Fibroblast of mammary gland (primary cell): ENCODE data around the gene RBFA.

Source experiments
- DNase-seq: peaks from one replicate; pipeline ENCODE4 v3.0.0-alpha.2; 2010; ENCODE audit warnings: low read depth
- H3K4me3 ChIP-seq: 2 replicates; pipeline ENCODE4 v1.5.1; 2011; ENCODE audit warnings: low read depth, mild to moderate bottlenecking, low read length, moderate library complexity; ENCODE audit not compliant: control insufficient read depth
- CTCF ChIP-seq: conservative IDR thresholded peaks from 2 replicates; pipeline ENCODE4 v1.5.1; 2011; ENCODE audit warnings: low read depth, low read length, inconsistent platforms; ENCODE audit not compliant: control insufficient read depth, insufficient read depth

RBFA gene

GRCh38 chr18:80040515-80040914 lies 6.3 kb downstream of the RBFA start:
- no peak for TF ChIP-seq CTCF

DNA sequence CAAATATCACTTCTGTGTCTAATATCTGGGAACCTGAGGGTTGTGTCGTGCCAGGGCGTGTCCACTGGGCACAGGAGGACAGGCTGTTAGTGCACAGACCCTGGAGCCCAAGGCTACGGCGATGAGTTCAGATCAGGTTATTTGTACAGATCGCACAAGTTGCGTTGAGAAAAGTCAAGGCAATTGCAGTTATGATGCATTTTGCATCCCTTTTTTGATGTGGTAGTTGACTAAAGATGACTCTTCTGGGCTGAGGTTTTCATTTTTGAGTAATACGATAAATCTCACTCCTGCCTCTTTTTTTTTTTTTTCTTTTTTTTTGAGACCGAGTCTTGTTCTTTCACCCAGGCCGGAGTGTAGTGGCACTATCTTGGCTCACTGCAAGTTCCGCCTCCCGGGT lies 7.2 kb downstream of the RBFA start:
- DNase-seq, result no peak
- TF ChIP-seq CTCF, result no peak

More at GRCh38 chr18:80040515-80040914, 6.3 kb downstream of the RBFA start:
- H3K4me3 ChIP-seq, result no peak overlapping the region
- no peak for DNase-seq

DNA sequence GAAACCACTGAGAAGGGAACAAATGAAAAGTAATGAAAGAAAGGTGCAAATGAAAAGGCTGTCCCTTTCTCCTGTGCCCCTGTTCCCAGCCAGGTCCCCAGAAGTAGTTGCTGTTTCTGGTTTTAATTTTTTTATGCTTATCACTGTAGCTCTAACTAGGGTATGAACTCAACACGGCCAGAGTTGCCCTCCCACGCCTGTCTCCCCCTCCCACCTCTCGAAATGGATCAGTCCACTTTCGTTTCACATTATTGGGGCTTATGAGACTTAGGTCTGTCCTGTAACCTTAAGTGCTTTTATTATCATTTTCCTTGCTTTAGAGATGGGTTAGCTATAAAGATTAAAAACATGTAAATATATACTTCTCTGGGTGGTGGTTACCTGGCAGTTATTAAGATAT lies 8.6 kb downstream of the RBFA start:
- H3K4me3 ChIP-seq, result no peak overlapping the region
- no peak for TF ChIP-seq CTCF
- DNase-seq, result peak; percentile 25

More for the DNA sequence above, 7.2 kb downstream of the RBFA start:
- H3K4me3 ChIP-seq, result no peak overlapping the region

DNA sequence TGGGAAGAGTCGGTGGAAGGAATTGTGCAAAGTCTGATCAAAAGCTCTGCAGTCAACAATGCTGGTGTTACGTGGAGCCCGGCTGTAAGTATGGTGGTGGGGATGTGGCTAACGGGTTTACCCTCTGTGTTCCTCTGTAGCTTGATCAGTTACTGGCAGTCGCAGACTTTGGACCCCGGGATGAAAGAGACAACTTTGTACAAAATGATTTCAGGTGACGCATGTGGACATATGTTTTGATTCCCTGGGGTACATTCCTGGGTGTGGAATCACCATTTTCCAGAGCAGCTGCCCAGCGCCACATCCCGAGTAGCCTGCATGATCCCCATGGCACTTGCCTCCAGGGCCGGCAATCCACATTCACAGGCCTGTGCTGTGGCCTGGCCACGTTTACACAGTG lies 9.8 kb downstream of the RBFA start:
- no peak for TF ChIP-seq CTCF
- no peak for DNase-seq

DNA sequence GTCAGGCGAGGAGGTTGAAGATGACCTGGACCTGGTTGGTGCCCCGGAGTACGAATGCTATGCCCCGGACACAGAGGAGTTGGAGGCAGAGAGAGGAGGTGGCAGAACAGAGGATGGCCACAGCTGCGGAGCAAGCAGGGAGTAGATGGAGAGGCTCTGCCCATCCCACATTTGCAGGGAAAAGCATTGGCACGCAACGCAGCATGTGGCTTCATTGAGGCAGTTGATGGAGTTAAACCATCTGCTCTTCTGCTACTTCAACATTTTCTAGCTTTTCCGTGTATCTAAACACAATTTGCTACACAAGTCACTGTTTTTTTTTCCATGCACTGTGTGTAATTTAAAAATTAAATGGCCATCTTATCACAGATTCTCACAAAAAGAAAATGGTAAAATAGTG lies 11.8 kb downstream of the RBFA start:
- no peak for DNase-seq
- TF ChIP-seq CTCF, result no peak
- H3K4me3 ChIP-seq, result no peak overlapping the region

More for the DNA sequence above, 9.8 kb downstream of the RBFA start:
- no peak overlapping the region for H3K4me3 ChIP-seq

DNA sequence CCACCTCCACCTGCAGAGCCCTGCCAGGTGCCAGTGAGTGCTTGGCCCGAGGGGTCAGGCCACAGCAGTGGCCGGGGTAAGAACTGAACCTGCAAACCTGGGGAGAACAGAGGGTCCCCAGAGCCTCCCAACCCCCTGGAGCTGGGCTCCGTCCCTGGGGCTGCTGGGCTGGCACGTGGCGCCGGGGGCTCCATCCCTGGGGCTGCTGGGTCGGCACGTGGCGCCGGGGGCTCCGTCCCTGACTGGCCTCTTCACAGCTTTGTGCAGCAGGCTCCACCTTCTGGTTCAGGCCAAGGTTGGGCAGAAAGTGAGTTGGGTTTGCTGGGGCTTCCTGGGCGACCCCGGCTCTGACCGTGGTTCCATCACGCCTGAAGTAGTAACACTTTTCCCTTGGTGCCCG lies 12.2 kb downstream of the RBFA start:
- DNase-seq, result no peak
- TF ChIP-seq CTCF, result no peak
- no peak overlapping the region for H3K4me3 ChIP-seq

DNA sequence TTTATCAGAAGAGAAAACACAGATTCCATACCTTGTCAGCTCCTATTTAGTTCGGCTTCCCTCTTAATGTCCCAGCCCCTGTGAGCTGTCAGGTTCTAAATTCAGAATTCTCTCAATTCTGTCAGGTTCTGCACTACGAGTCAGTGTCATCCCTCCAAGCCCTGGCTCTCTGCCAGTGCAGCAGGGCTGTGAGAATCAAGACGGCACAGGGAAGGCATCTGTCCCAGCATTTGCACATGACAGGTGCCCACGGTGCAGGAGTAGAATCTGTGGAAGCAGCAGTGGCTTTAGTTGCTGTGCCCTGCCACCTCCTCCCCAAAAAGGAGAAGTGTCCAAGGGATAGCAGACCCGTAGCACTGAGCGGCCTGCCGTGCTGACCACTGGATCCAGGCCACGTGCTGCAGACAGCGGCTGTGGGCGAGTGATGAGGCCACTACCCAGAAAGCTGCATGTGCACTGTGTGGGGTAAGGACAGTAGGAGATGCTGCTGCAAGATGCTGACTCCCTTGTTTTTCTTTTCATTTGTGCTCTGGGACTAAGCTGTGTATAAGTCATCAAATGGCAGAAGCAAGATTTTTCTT lies 12.8 kb downstream of the RBFA start:
- DNase-seq, result peak; percentile 8
- no peak overlapping the region for H3K4me3 ChIP-seq
- TF ChIP-seq CTCF, result no peak
